Measurements from ENCODE around the gene ZSCAN23. TPM values are rescaled to one million over a fixed set of nuclear protein-coding genes. Genes with fewer than 3 reads are reported as not detected.

The ZSCAN23 gene
- total and polyA plus RNA-seq, 7 donors: 0.08 to 0.75 (median 0.26) TPM; not detected in 1

GRCh38 chr6:28390688-28391087 lies 52.6 kb downstream of the ZSCAN23 start:
- Histone ChIP-seq H3K27me3 (ENCODE audit: insufficient read depth in 3 of 3, low read length in 2 of 3) (no peaks in the 10 kb centered on the region), H3K4me1 (no peaks in the 10 kb centered on the region), H3K9me3 (no peaks in the 10 kb centered on the region), H3K27ac (no peak overlapping the region), H3K36me3 (ENCODE audit: insufficient read depth in 1 of 2, low read depth in 1 of 2) (peaks cover 8 to 19% of the 10 kb centered on the region in 2 donors), H3K4me3 (no peak overlapping the region)
- 94 to 96% (median 94%) methylated on average over 8 of the region's 8 CpGs for WGBS, 3 donors
- no peak for DNase-seq
- intact Hi-C loops (cut with DNase I): no loop called here
- no peak for ATAC-seq
- TF ChIP-seq CTCF (IDR thresholded peaks at IDR 0.05): no peak

GRCh38 chr6:28384143-28384533 lies 59.2 kb downstream of the ZSCAN23 start:
- no peaks in the 10 kb centered on the region for H3K9me3 ChIP-seq
- TF ChIP-seq CTCF (IDR thresholded peaks at IDR 0.05): no peak
- H3K27ac ChIP-seq: no peak overlapping the region
- intact Hi-C loops (cut with DNase I): no loop called here
- DNase-seq (no peak), ATAC-seq (no peak)
- WGBS, 3 donors: 67 to 77% (median 74%) methylated on average over 2 of the region's 2 CpGs
- peaks cover 3% of the 10 kb centered on the region for H3K4me1 ChIP-seq
- peaks cover 0 to 30% of the 10 kb centered on the region in 2 donors for H3K36me3 ChIP-seq (ENCODE audit: insufficient read depth in 1 of 2, low read depth in 1 of 2)
- H3K4me3 ChIP-seq: no peak overlapping the region
- no peaks in the 10 kb centered on the region for H3K27me3 ChIP-seq (ENCODE audit: insufficient read depth in 3 of 3, low read length in 2 of 3)

- Histone ChIP-seq H3K9me3 (no peaks in the 10 kb centered on the region), H3K27me3 (ENCODE audit: insufficient read depth in 3 of 3, low read length in 2 of 3) (no peaks in the 10 kb centered on the region), H3K36me3 (ENCODE audit: insufficient read depth in 1 of 2, low read depth in 1 of 2) (peaks cover 0 to 30% of the 10 kb centered on the region in 2 donors), H3K4me3 (peak overlapping the region; percentile 60), H3K27ac (peak overlapping the region; percentile 24), H3K4me1 (peaks cover 3% of the 10 kb centered on the region)
- peak; percentile 80 to 85 for DNase-seq
- peak; percentile 86 to 98 (median 96) for ATAC-seq
- peak; percentile 15 for TF ChIP-seq CTCF (IDR thresholded peaks at IDR 0.05)
- 15 to 20% (median 19%) methylated on average over 31 of the region's 31 CpGs for WGBS, 3 donors
- intact Hi-C loops (cut with DNase I): no loop called here
These were observed 59.8 kb downstream of the ZSCAN23 start for GRCh38 chr6:28383235-28384142.

Other genes starting within 250 kb of the ZSCAN23 start
- gene ZSCAN9, start 218.2 kb downstream of the ZSCAN23 start, total RNA-seq: 1 to 10 TPM; 5.2 to 6.9 (median 6.3) TPM
- gene ZSCAN9, start 218.2 kb downstream of the ZSCAN23 start, polyA plus RNA-seq: 10 to 100 TPM in 1 of 3 donors, 1 to 10 TPM in 2; 3.9 to 10.4 (median 7.4) TPM
- 1 to 10 TPM; 1.0 to 2.2 (median 1.8) TPM for gene ZKSCAN4, start 191.2 kb downstream of the ZSCAN23 start, total RNA-seq
- gene ZKSCAN4, start 191.2 kb downstream of the ZSCAN23 start, polyA plus RNA-seq: 1 to 10 TPM in 2 of 3 donors, under 1 TPM in 1; 0.83 to 2.2 (median 1.2) TPM
- 1 to 10 TPM; 5.0 to 9.4 (median 6.0) TPM for gene NKAPL, start 184.2 kb downstream of the ZSCAN23 start, total RNA-seq
- gene NKAPL, start 184.2 kb downstream of the ZSCAN23 start, polyA plus RNA-seq: 10 to 100 TPM in 2 of 3 donors, 1 to 10 TPM in 1; 8.1 to 27.3 (median 17.1) TPM
- 10 to 100 TPM in 2 of 4 donors, 1 to 10 TPM in 2; 6.9 to 12.9 (median 10.1) TPM for gene ZSCAN26, start 176.3 kb downstream of the ZSCAN23 start, total RNA-seq
- gene ZSCAN26, start 176.3 kb downstream of the ZSCAN23 start, polyA plus RNA-seq: 1 to 10 TPM; 4.2 to 8.0 (median 6.4) TPM
- gene PGBD1, start 161.9 kb downstream of the ZSCAN23 start, total RNA-seq: 1 to 10 TPM in 3 of 4 donors, under 1 TPM in 1; 0.93 to 2.6 (median 1.3) TPM
- gene PGBD1, start 161.9 kb downstream of the ZSCAN23 start, polyA plus RNA-seq: 1 to 10 TPM in 1 of 3 donors, under 1 TPM in 2; 0.62 to 1.3 (median 0.79) TPM
- gene ZSCAN31, start 107.3 kb downstream of the ZSCAN23 start, total RNA-seq: 10 to 100 TPM in 1 of 4 donors, 1 to 10 TPM in 3; 4.8 to 10.8 (median 7.7) TPM
- gene ZSCAN31, start 107.3 kb downstream of the ZSCAN23 start, polyA plus RNA-seq: 1 to 10 TPM; 1.8 to 3.7 (median 2.3) TPM
- 1 to 10 TPM; 1.5 to 4.6 (median 2.9) TPM for gene ZKSCAN3, start 93.5 kb downstream of the ZSCAN23 start, total RNA-seq
- 1 to 10 TPM; 1.3 to 2.9 (median 1.5) TPM for gene ZKSCAN3, start 93.5 kb downstream of the ZSCAN23 start, polyA plus RNA-seq
- 1 to 10 TPM in 3 of 4 donors, under 1 TPM in 1; 0.98 to 2.2 (median 1.4) TPM for gene ZSCAN12, start 43.7 kb downstream of the ZSCAN23 start, total RNA-seq
- 1 to 10 TPM in 1 of 3 donors, under 1 TPM in 2; 0.48 to 1.2 (median 0.49) TPM for gene ZSCAN12, start 43.7 kb downstream of the ZSCAN23 start, polyA plus RNA-seq
- not detected for gene GPX6, start 72.3 kb upstream of the ZSCAN23 start, total RNA-seq
- gene GPX6, start 72.3 kb upstream of the ZSCAN23 start, polyA plus RNA-seq: not detected
- gene GPX5, start 82.4 kb upstream of the ZSCAN23 start, total RNA-seq: not detected
- not detected for gene GPX5, start 82.4 kb upstream of the ZSCAN23 start, polyA plus RNA-seq